Right renal cortex interstitium (tissue), 3 donors: ENCODE results near the gene ZMIZ1. TPM values are rescaled to one million over a fixed set of nuclear protein-coding genes. Genes with fewer than 3 reads are reported as not detected.

Source experiments
- DNase-seq, 3 donors: peaks; one replicate each; pipeline ENCODE4 v3.0.0-alpha.2; 2013; ENCODE audit warnings: low read depth in 3 of 3, low spot score in 2 of 3
- polyA plus RNA-seq, 3 donors: library from polyadenylated mRNA; unstranded; fragments of 120-200 nt; gene quantifications; one replicate each; pipeline ENCODE4 v1.2.1, GENCODE V29; 2013; ENCODE audit not compliant: insufficient read length in 3 of 3

Gene ZMIZ1
- polyA plus RNA-seq, 3 donors = 59.3 to 61.1 (median 61.0) TPM

GRCh38 chr10:79180414-79181221 is 111.9 kb downstream of the ZMIZ1 start:
- DNase-seq = no peak

- no peak for DNase-seq
Observed at GRCh38 chr10:79181227-79181626, 112.5 kb downstream of the ZMIZ1 start.

- no peak for DNase-seq
Observed at GRCh38 chr10:79181698-79182521, 113.1 kb downstream of the ZMIZ1 start.

- no peak for DNase-seq
Observed at GRCh38 chr10:79182781-79183467, 114.2 kb downstream of the ZMIZ1 start.

- no peak for DNase-seq
Observed at GRCh38 chr10:79183468-79183865, 114.7 kb downstream of the ZMIZ1 start.

GRCh38 chr10:79184145-79184625 is 115.4 kb downstream of the ZMIZ1 start:
- DNase-seq = no peak

GRCh38 chr10:79184657-79185056 is 115.9 kb downstream of the ZMIZ1 start:
- no peak for DNase-seq

- peak in 1 of 3 donors; percentile 54 for DNase-seq
Observed at GRCh38 chr10:79185067-79185774, 116.5 kb downstream of the ZMIZ1 start.

- no peak for DNase-seq
Observed at GRCh38 chr10:79185796-79186374, 117.1 kb downstream of the ZMIZ1 start.

GRCh38 chr10:79186486-79187120 is 117.8 kb downstream of the ZMIZ1 start:
- no peak for DNase-seq

GRCh38 chr10:79187121-79187940 is 118.6 kb downstream of the ZMIZ1 start:
- no peak for DNase-seq

- no peak for DNase-seq
Observed at GRCh38 chr10:79188154-79188965, 119.6 kb downstream of the ZMIZ1 start.

- DNase-seq = no peak
Observed at GRCh38 chr10:79189181-79189580, 120.4 kb downstream of the ZMIZ1 start.

GRCh38 chr10:79189853-79190435 is 121.2 kb downstream of the ZMIZ1 start:
- DNase-seq = no peak

- no peak for DNase-seq
Observed at GRCh38 chr10:79190740-79191261, 122.0 kb downstream of the ZMIZ1 start.

- no peak for DNase-seq
Observed at GRCh38 chr10:79191951-79192676, 123.3 kb downstream of the ZMIZ1 start.

GRCh38 chr10:79192677-79193003 is 123.9 kb downstream of the ZMIZ1 start:
- no peak for DNase-seq
